NCI-H1694 treated with DMSO at 0.1 percent for 48 hours (cell line): ENCODE results near the gene SMAD7.

Experiments used
- DNase-seq: peaks from one replicate; lab custom pipeline; 2025; lab: John Stamatoyannopoulos, UW

The SMAD7 gene

GRCh38 chr18:48986851-48987761, 36.3 kb upstream of the SMAD7 start:
- DNase-seq = no peak

DNA sequence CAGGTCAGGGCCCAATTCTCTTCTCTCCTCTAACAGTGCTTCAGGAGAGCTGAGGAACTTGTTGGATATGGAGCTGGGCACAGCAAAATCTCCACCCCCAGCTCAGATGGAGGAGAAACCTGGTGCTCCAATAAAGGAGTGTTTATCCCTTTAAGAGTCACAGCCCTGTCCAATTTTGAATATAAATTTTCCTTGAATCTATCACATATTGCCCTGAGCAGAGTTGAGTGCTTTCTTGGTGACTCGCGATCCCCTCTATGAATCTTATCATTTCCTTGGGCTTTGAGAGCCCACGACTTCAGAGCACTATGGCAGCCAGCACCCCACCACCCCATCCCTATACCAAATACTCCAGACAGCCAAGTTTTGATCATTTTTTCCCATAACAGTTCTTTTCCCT, 34.4 kb upstream of the SMAD7 start:
- DNase-seq = no peak

DNA sequence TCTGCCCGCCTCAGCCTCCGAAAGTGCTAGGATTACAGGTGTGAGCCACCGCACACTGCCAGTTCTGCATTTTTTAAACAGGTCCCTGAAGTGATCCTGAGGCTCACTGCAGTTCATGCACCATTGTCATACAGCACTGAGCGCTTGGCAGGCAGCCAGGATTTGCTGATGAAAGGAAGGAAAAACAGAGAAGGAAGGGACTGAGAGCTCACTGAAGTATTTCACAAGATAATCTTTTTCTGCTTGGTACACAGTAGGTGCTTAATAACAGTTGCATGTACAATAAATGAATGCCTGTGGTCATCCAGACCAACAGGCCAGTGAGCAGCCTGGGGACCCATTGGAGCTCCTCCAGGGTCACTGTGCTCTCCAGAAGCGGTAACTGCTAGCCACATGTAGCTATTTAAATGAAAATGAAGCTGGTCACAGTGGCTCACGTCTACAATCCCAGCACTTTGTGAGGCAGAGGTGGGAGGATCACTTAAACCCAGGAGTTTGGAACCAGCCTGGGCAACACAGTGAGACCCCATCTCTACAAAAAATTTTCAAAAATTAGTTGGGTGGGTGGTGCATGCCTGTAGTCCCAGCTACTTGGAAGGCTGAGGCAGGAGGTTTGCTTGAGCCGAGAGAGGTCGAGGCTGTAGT, 33.1 kb upstream of the SMAD7 start:
- peak; percentile 19 for DNase-seq

GRCh38 chr18:48982266-48982665, 31.5 kb upstream of the SMAD7 start:
- DNase-seq = no peak

- no peak for DNase-seq
These were observed 29.5 kb upstream of the SMAD7 start for GRCh38 chr18:48979944-48980890.

GRCh38 chr18:48977914-48978313, 27.1 kb upstream of the SMAD7 start:
- no peak for DNase-seq

GRCh38 chr18:48975817-48976649, 25.3 kb upstream of the SMAD7 start:
- DNase-seq = no peak

GRCh38 chr18:48975120-48975816, 24.5 kb upstream of the SMAD7 start:
- no peak for DNase-seq

- DNase-seq = no peak
These were observed 23.7 kb upstream of the SMAD7 start for GRCh38 chr18:48974304-48975119.

GRCh38 chr18:48973731-48974130, 23.0 kb upstream of the SMAD7 start:
- DNase-seq = no peak

DNA sequence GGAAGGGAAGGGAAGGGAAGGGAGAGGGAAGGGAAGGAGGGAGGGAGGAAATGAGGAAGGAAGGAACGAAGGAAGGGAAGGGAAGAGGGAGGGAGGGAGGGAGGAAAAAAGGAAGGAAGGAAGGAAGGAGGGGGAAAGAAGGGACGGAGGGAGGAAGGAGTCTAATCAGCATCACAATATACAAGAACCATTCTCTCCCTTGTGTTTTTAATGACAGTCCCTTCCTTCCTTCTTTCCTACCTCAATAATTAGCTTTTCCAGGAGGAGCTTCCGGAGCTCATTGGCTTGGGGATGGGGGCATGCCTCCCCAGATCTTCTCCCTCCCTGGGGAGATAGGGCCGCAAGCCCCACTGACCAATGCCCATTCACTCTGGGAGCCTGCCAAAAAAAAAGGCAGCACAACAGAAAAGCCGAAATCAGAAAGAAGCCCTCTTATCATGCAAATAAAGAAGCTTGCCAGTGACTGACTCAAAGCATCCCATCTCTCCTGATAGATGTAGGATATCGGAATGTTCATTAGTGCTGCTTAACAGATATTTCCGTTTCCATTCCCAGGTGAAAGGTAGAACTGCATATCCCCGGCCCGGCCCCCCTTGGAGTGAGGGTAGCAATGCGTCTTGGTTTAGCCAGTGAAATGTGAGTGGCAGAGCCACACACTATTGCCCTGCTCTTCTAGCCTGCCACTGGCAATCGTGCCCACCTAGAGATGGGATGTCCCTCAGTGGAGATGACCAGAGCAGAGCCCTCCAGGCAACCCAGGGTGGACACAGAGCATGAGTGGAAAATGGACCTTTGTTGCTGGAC, 17.8 kb upstream of the SMAD7 start:
- DNase-seq = no peak

GRCh38 chr18:48967545-48967944, 16.8 kb upstream of the SMAD7 start:
- no peak for DNase-seq

DNA sequence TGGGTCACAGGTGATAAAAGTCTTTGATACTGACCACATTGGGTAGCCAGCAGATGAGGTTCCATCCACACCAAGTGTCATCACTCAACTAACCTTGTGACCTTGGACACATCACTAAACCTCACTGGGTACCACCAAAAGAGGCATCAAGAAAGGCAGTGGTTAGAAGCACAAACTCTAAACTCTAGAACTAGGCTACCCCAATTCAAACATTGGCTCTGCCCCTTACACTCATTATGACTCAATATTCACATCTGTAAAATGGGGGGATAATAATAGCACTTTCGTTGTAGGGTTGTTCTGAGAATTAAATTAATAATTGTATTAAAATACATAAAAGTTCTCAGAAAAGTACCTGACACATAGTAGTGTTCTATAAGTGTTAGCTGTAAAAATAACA, 15.8 kb upstream of the SMAD7 start:
- DNase-seq = no peak

- DNase-seq = no peak
These were observed 13.1 kb upstream of the SMAD7 start for GRCh38 chr18:48963586-48964470.

- no peak for DNase-seq
These were observed 12.3 kb upstream of the SMAD7 start for GRCh38 chr18:48962994-48963561.

- no peak for DNase-seq
These were observed 11.7 kb upstream of the SMAD7 start for GRCh38 chr18:48962252-48962993.

DNA sequence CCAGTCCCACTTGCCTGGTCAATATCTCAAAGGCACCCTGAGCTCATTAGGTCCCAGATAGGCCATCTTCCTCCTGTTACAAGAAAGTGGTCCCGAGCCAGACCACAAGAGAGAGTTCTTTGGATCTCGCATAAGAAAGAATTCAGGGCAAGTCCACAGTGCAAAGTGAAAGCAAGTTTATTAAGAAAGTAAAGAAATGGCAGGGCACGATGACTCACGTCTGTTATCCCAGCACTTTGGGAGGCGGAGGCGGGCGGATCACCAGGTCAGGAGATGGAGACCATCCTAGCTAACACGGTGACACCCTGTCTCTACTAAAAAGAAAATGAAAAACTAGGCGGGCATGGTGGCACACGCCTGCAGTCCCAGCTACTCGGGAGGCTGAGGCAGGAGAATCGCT, 10.8 kb upstream of the SMAD7 start:
- DNase-seq = no peak
